Activated CD4-positive, alpha-beta T cell treated with anti-CD3 and anti-CD28 coated beads for 36 hours (primary cell): ENCODE measurements around the gene PAPOLA. TPM values are rescaled to one million over a fixed set of nuclear protein-coding genes. Genes with fewer than 3 reads are reported as not detected.

ENCODE experiments used
- ATAC-seq: fragments of 200-7000 bp; cut with Tn5 transposase; one replicate; pipeline ENCODE4 v1.10.0; 2021; ENCODE audit warnings: mild to moderate bottlenecking, moderate library complexity
- CTCF ChIA-PET: fragments of 350-600 bp; sonication (Branson Sonifier 250); formaldehyde crosslinking; loops from one replicate; lab custom pipeline; 2021; ENCODE audit warnings: antibody characterized with exemption; lab: Charles Lee
- POLR2A ChIA-PET: fragments of 350-600 bp; sonication (Branson Sonifier 250); formaldehyde crosslinking; loops from one replicate; lab custom pipeline; 2021; ENCODE audit warnings: antibody characterized with exemption, inconsistent platforms; lab: Charles Lee
- DNase-seq: peaks from one replicate; pipeline ENCODE4 v3.0.0-alpha.2; 2020
- H3K27ac Mint-ChIP-seq: one replicate; pipeline ENCODE4 v1.8.0; 2021; ENCODE audit warnings: mixed read lengths
- H3K27me3 Mint-ChIP-seq: one replicate; pipeline ENCODE4 v1.8.0; 2021; ENCODE audit warnings: mixed read lengths
- H3K36me3 Mint-ChIP-seq: one replicate; pipeline ENCODE4 v1.8.0; 2021; ENCODE audit warnings: low read depth, mixed read lengths
- H3K4me1 Mint-ChIP-seq: one replicate; pipeline ENCODE4 v1.8.0; 2021; ENCODE audit warnings: mixed read lengths
- H3K4me3 Mint-ChIP-seq: one replicate; pipeline ENCODE4 v1.8.0; 2021; ENCODE audit warnings: mild to moderate bottlenecking, moderate library complexity, mixed read lengths
- H3K9me3 Mint-ChIP-seq: one replicate; pipeline ENCODE4 v1.8.0; 2021; ENCODE audit warnings: low read depth, mixed read lengths
- intact Hi-C, 2 experiments: fragments of 100-400 bp; cut with DNase I in 1 of 2; cut with micrococcal nuclease in 1 of 2; formaldehyde crosslinking; loops; one replicate each; pipeline versions ENCODE4 v1.14.2 to v1.15.1; 2022 to 2024; cut with DNase I, micrococcal nuclease
- total RNA-seq, 2 experiments: library from RNA; stranded (reverse); gene quantifications; one replicate each; pipeline ENCODE4 v1.2.3, GENCODE V29; 2021

Gene PAPOLA
- total RNA-seq, 2 experiments from 2014 or later: 190 to 205 TPM

DNA sequence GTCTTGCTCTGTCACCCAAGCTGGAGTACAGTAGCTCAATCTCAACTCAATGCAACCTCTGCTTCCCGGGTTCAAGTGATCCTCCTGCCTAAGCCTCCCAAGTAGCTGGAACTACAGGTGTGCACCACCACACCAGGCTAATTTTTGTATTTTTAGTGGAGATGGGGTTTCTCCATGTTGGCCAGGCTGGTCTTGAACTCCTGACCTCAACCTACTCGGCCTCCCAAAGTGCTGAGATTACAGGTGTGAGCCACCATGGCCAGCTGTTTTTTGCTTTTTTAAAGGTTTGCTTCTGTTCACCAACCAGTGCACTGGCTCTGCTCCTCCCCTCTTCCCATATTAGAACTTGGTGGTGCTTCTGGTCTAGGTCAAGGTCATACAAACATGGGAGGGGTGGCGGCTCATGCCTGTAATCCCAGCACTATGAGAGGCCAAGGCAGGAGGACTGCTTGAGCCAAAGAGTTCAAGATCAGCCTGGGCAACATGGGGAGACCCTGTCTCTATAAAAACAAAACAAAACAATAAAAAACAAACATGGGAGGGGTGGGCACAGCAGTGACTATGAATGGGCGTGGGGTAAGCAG, 20.4 kb upstream of the PAPOLA start:
- ATAC-seq: no peak
- Mint-ChIP-seq H3K27me3 (peaks cover 14% of the 10 kb centered on the region), H3K36me3 (no peaks in the 10 kb centered on the region), H3K27ac (no peak overlapping the region), H3K4me1 (no peaks in the 10 kb centered on the region), H3K9me3 (no peaks in the 10 kb centered on the region), H3K4me3 (no peak overlapping the region)
- no peak for DNase-seq
- POLR2A ChIA-PET: no interaction called here
- CTCF ChIA-PET: no interaction called here
- intact Hi-C loops: no loop called here

DNA sequence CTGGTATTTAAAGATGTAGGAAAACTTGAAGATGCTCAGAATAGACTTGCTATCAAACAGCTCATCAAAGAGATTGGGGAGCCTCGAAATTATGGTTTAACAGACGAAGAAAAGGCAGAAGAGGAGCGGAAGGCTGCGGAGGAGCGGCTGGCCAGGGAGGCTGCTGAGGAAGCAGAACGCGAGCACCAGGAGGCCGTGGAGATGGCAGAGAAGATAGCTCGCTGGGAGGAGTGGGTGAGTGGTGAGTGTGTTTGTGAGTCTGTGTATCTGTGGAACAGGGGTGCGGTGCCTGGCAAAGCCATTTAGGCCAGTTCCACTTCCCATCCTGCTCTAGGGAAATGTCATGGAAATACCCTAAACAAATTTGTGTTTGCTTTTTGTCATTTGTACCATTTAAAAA, 19.2 kb upstream of the PAPOLA start:
- CTCF ChIA-PET: interaction anchor here (0.7 kb wide), 1 partner anchor 26 kb away, joined by 3 read pairs; no protein-coding TSS in a partner anchor
- POLR2A ChIA-PET: no interaction called here

GRCh38 chr14:96484399-96484798, 17.8 kb upstream of the PAPOLA start:
- CTCF ChIA-PET: no interaction called here
- Mint-ChIP-seq H3K4me3 (no peak overlapping the region), H3K27ac (no peak overlapping the region), H3K4me1 (no peaks in the 10 kb centered on the region), H3K36me3 (no peaks in the 10 kb centered on the region), H3K9me3 (no peaks in the 10 kb centered on the region), H3K27me3 (peaks cover 14% of the 10 kb centered on the region)
- no peak for DNase-seq
- POLR2A ChIA-PET: no interaction called here
- intact Hi-C loops: no loop called here
- ATAC-seq: no peak

More for the DNA sequence above, 19.2 kb upstream of the PAPOLA start:
- no peaks in the 10 kb centered on the region for H3K9me3 Mint-ChIP-seq
- H3K27ac Mint-ChIP-seq: no peak overlapping the region
- H3K27me3 Mint-ChIP-seq: peaks cover 14% of the 10 kb centered on the region
- ATAC-seq (no peak), DNase-seq (no peak)
- H3K36me3 Mint-ChIP-seq: no peaks in the 10 kb centered on the region
- intact Hi-C loops: no loop called here
- no peaks in the 10 kb centered on the region for H3K4me1 Mint-ChIP-seq
- H3K4me3 Mint-ChIP-seq: no peak overlapping the region

DNA sequence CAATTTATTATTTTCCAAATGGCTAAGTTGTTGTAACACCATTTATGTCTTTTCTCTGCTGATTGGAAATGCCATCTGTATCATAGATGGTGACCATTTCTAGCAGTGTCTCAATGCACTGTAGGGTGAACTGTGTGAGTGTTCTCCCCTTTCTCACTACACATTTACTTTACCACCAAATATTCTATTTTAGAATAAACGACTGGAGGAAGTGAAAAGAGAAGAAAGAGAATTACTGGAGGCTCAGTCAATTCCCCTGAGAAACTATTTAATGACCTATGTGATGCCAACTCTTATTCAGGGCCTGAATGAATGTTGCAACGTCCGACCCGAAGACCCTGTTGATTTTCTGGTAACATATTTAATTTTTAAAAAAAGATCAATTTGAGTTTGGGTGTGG, 15.5 kb upstream of the PAPOLA start:
- H3K4me3 Mint-ChIP-seq: no peak overlapping the region
- H3K9me3 Mint-ChIP-seq: no peaks in the 10 kb centered on the region
- ChIA-PET POLR2A (interaction anchor here (0.7 kb wide), 1 partner anchor 46 kb away, joined by 3 read pairs; no protein-coding TSS in a partner anchor), CTCF (no interaction called here)
- H3K27me3 Mint-ChIP-seq: peaks cover 12% of the 10 kb centered on the region
- H3K36me3 Mint-ChIP-seq: no peaks in the 10 kb centered on the region
- ATAC-seq (no peak), DNase-seq (no peak)
- no peak overlapping the region for H3K27ac Mint-ChIP-seq
- no peaks in the 10 kb centered on the region for H3K4me1 Mint-ChIP-seq
- intact Hi-C loops: no loop called here

DNA sequence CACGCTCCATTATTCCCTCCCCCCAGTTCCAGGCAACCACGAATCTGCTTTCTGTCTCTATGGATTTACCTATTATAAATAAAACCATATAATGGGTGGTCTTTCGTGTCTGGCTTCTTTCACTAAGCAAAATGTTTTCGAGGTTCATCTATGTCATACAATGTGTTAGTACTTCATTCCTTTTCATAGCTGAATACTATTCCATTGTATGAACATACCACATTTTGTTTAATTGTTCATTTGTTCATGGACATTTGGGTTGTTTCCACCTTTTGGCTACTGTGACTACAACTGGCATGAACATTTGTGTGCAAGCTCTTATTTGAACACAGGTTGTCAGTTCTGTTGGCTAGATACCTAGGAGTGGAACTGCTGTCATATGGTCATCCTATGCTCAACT, 12.9 kb upstream of the PAPOLA start:
- Mint-ChIP-seq H3K4me1 (peaks cover 5% of the 10 kb centered on the region), H3K4me3 (no peak overlapping the region), H3K27ac (no peak overlapping the region), H3K9me3 (no peaks in the 10 kb centered on the region), H3K27me3 (peaks cover 14% of the 10 kb centered on the region), H3K36me3 (no peaks in the 10 kb centered on the region)
- POLR2A ChIA-PET: no interaction called here
- CTCF ChIA-PET: no interaction called here
- ATAC-seq (no peak), DNase-seq (no peak)
- intact Hi-C loops: no loop called here

- Mint-ChIP-seq H3K27me3 (peaks cover 19% of the 10 kb centered on the region), H3K4me3 (no peak overlapping the region), H3K9me3 (no peaks in the 10 kb centered on the region), H3K4me1 (peaks cover 6% of the 10 kb centered on the region), H3K27ac (no peak overlapping the region), H3K36me3 (no peaks in the 10 kb centered on the region)
- intact Hi-C loops: no loop called here
- ChIA-PET CTCF (no interaction called here), POLR2A (no interaction called here)
- ATAC-seq (no peak), DNase-seq (no peak)
Measured at GRCh38 chr14:96493178-96493577, 9.0 kb upstream of the PAPOLA start.

DNA sequence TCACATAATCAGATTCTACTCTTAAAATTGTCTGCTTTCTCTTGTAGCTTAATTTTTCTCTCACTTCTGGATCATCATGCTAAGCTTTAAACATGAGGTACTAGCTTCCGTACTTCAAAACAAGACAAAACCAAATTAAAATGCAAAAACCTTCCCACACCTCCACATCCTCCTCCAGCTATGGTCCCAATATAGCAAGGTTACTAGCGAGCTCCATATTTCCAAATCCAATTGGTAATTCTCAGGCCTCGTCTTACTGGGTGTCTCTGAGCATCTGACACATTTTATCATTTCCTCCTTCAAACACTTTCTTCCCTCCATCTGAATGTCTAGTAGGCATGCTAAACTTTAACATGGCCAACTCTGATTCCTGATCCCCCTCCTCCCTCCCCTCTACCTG, 7.9 kb upstream of the PAPOLA start:
- ATAC-seq: no peak
- H3K27ac Mint-ChIP-seq: no peak overlapping the region
- ChIA-PET POLR2A (no interaction called here), CTCF (no interaction called here)
- no peak overlapping the region for H3K4me3 Mint-ChIP-seq
- intact Hi-C loops: no loop called here
- no peaks in the 10 kb centered on the region for H3K36me3 Mint-ChIP-seq
- no peaks in the 10 kb centered on the region for H3K9me3 Mint-ChIP-seq
- peaks cover 6% of the 10 kb centered on the region for H3K4me1 Mint-ChIP-seq
- peaks cover 22% of the 10 kb centered on the region for H3K27me3 Mint-ChIP-seq
- no peak for DNase-seq

GRCh38 chr14:96497087-96497486, 5.1 kb upstream of the PAPOLA start:
- intact Hi-C loops: no loop called here
- Mint-ChIP-seq H3K36me3 (no peaks in the 10 kb centered on the region), H3K4me3 (no peak overlapping the region), H3K27ac (no peak overlapping the region), H3K27me3 (peaks cover 19% of the 10 kb centered on the region), H3K4me1 (peaks cover 6% of the 10 kb centered on the region), H3K9me3 (no peaks in the 10 kb centered on the region)
- no peak for ATAC-seq
- no peak for DNase-seq
- POLR2A ChIA-PET: no interaction called here
- CTCF ChIA-PET: interaction anchor here (1.4 kb wide), 1 partner anchor 9 kb away, joined by 3 read pairs; no protein-coding TSS in a partner anchor

- H3K4me3 Mint-ChIP-seq: no peak overlapping the region
- intact Hi-C loops: no loop called here
- CTCF ChIA-PET: interaction anchor here (0.7 kb wide), 1 partner anchor 10 kb away, joined by 4 read pairs; no protein-coding TSS in a partner anchor
Measured at GRCh38 chr14:96497586-96497985, 4.6 kb upstream of the PAPOLA start.

GRCh38 chr14:96501217-96501739, 904 bp upstream of the PAPOLA start:
- Mint-ChIP-seq H3K36me3 (peaks cover 32% of the 10 kb centered on the region), H3K27me3 (peaks cover 6% of the 10 kb centered on the region), H3K27ac (peak overlapping the region; percentile 98), H3K9me3 (no peaks in the 10 kb centered on the region), H3K4me1 (peaks cover 28% of the 10 kb centered on the region), H3K4me3 (peak overlapping the region; percentile 99)
- POLR2A ChIA-PET: interaction anchor here (0.8 kb wide), 1 partner anchor 28 kb away, joined by 4 read pairs; no protein-coding TSS in a partner anchor
- ATAC-seq (no peak), DNase-seq (peak; percentile 21)
- CTCF ChIA-PET: no interaction called here
- intact Hi-C loops: loop anchor here in 1 of 2 experiments (5.0 to 10.0 kb wide), 2 partner anchors 969 to 1346 kb away; partner anchors contain the start of gene DICER1

More at GRCh38 chr14:96497586-96497985, 4.6 kb upstream of the PAPOLA start:
- H3K27ac Mint-ChIP-seq: no peak overlapping the region
- H3K9me3 Mint-ChIP-seq: no peaks in the 10 kb centered on the region
- no peaks in the 10 kb centered on the region for H3K36me3 Mint-ChIP-seq
- DNase-seq (no peak), ATAC-seq (no peak)
- peaks cover 19% of the 10 kb centered on the region for H3K27me3 Mint-ChIP-seq
- POLR2A ChIA-PET: no interaction called here
- peaks cover 6% of the 10 kb centered on the region for H3K4me1 Mint-ChIP-seq

DNA sequence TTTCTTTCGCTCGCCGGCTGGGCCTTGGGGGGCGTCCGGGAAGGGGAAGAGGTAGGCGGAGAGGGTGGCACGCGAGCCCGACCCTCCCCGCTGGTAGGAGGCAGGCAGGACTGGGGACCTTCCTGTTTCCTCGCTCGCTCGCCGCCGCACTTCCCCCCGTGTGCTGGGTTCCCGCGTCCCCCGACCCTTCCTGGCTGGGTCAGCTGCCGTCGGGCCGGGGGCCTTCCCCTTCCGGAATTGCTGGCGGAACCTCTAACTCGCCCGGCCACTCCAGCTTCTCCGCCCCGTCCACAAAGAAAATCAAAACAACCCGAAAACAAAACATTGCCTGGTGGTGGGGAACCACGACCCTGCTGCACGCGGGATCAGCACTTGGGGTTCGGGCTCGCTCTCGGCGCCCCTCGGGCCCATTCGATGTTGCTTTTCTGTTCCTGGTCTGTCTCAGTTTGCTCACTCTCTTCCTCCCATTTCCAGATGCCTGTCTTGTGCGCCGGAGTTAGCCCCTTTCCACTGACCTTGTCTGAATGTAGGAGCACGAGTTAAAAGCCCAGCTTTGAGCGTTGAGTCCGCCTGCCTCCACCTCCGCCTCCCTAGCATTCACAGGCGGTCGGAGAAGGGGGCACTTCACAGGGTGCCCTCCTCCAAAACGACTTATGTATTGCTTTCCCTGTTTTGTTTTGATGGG, 581 bp downstream of the PAPOLA start:
- peak; percentile 45 for ATAC-seq
- CTCF ChIA-PET: interaction anchor here (0.6 kb wide), 3 partner anchors 27 to 299 kb away, joined by 3 to 5 read pairs (median 3); no protein-coding TSS in a partner anchor

More for the DNA sequence above, 581 bp downstream of the PAPOLA start:
- POLR2A ChIA-PET: interaction anchor here (0.7 kb wide), 1 partner anchor 1221 kb away, joined by 4 read pairs; no protein-coding TSS in a partner anchor
- H3K4me1 Mint-ChIP-seq: peaks cover 33% of the 10 kb centered on the region
- H3K36me3 Mint-ChIP-seq: peaks cover 34% of the 10 kb centered on the region
- peak overlapping the region; percentile 98 for H3K27ac Mint-ChIP-seq
- DNase-seq: peak; percentile 66
- no peaks in the 10 kb centered on the region for H3K9me3 Mint-ChIP-seq
- intact Hi-C loops: loop anchor here (1.0 to 10.0 kb wide), 7 partner anchors 36 to 1348 kb away; partner anchors contain the start of genes ATG2B (in 2 of the 2), GSKIP (in 2 of the 2), DICER1 (in 1 of the 2) and VRK1 (in 1 of the 2)
- peak overlapping the region; percentile 99 for H3K4me3 Mint-ChIP-seq
- H3K27me3 Mint-ChIP-seq: peaks cover 6% of the 10 kb centered on the region
